GM12875 (cell line): ENCODE results near the gene OCEL1.

Experiments
- H3K4me3 ChIP-seq: one replicate; pipeline ENCODE4 v1.5.1; 2011; ENCODE audit warnings: low read depth, low read length, control low read depth
- CTCF ChIP-seq: IDR thresholded peaks from 2 replicates; pipeline ENCODE4 v1.5.1; 2011; ENCODE audit warnings: low read depth, mild to moderate bottlenecking, control low read depth, inconsistent platforms, low read length, moderate library complexity, borderline replicate concordance; ENCODE audit not compliant: insufficient read depth

Gene OCEL1

GRCh38 chr19:17246681-17247425, 20.8 kb downstream of the OCEL1 start:
- TF ChIP-seq CTCF: no peak
- H3K4me3 ChIP-seq: peak overlapping the region; percentile 67

GRCh38 chr19:17248011-17248776, 22.2 kb downstream of the OCEL1 start:
- no peak for TF ChIP-seq CTCF
- H3K4me3 ChIP-seq: no peak overlapping the region

GRCh38 chr19:17249887-17250548, 24.0 kb downstream of the OCEL1 start:
- H3K4me3 ChIP-seq: no peak overlapping the region

GRCh38 chr19:17254636-17255035, 28.6 kb downstream of the OCEL1 start:
- H3K4me3 ChIP-seq: no peak overlapping the region
- no peak for TF ChIP-seq CTCF

More at GRCh38 chr19:17249887-17250548, 24.0 kb downstream of the OCEL1 start:
- TF ChIP-seq CTCF: no peak

GRCh38 chr19:17255150-17255621, 29.2 kb downstream of the OCEL1 start:
- TF ChIP-seq CTCF: no peak
- H3K4me3 ChIP-seq: no peak overlapping the region

GRCh38 chr19:17256130-17256529, 30.1 kb downstream of the OCEL1 start:
- H3K4me3 ChIP-seq: no peak overlapping the region
- TF ChIP-seq CTCF: no peak
